H9 (cell line): ENCODE results near the gene IGF1R. TPM values are rescaled to one million over a fixed set of nuclear protein-coding genes. Genes with fewer than 3 reads are reported as not detected.

Experiments
- DNase-seq: peaks from one replicate; pipeline ENCODE4 v3.0.0-alpha.2; 2017
- H2AFZ ChIP-seq: one replicate; pipeline ENCODE4 v1.6.1; 2013; ENCODE audit warnings: mild to moderate bottlenecking, low read length, control low read depth, moderate library complexity
- H2AK5ac ChIP-seq: 2 replicates; pipeline ENCODE4 v1.6.1; 2013; ENCODE audit warnings: low read length, control low read depth, mixed read lengths; ENCODE audit not compliant: insufficient read length
- H2BK120ac ChIP-seq: one replicate; pipeline ENCODE4 v1.6.1; 2013; ENCODE audit warnings: low read depth, mild to moderate bottlenecking, low read length, control low read depth, inconsistent platforms; ENCODE audit not compliant: poor library complexity, severe bottlenecking
- H2BK12ac ChIP-seq: 2 replicates; pipeline ENCODE4 v1.6.1; 2013; ENCODE audit warnings: low read length, control low read depth, mixed read lengths, low read depth; ENCODE audit not compliant: insufficient read length
- H2BK15ac ChIP-seq: 2 replicates; pipeline ENCODE4 v1.6.1; 2013; ENCODE audit warnings: low read depth, low read length, control low read depth
- H2BK20ac ChIP-seq: one replicate; pipeline ENCODE4 v1.6.1; 2013; ENCODE audit warnings: low read depth, mild to moderate bottlenecking, low read length, control low read depth, inconsistent platforms; ENCODE audit not compliant: poor library complexity, severe bottlenecking
- H2BK5ac ChIP-seq: 2 replicates; pipeline ENCODE4 v1.6.1; 2013; ENCODE audit warnings: low read length, control low read depth, mixed read lengths; ENCODE audit not compliant: insufficient read length
- H3K14ac ChIP-seq: 2 replicates; pipeline ENCODE4 v1.6.1; 2013; ENCODE audit warnings: low read length, control low read depth; ENCODE audit not compliant: insufficient read depth
- H3K18ac ChIP-seq: 2 replicates; pipeline ENCODE4 v1.6.1; 2013; ENCODE audit warnings: low read depth, mild to moderate bottlenecking, mixed read lengths, low read length, control low read depth; ENCODE audit not compliant: insufficient read length
- H3K23ac ChIP-seq: 2 replicates; pipeline ENCODE4 v1.6.1; 2013; ENCODE audit warnings: low read length, control low read depth, mixed read lengths, low read depth; ENCODE audit not compliant: insufficient read length
- H3K23me2 ChIP-seq: 2 replicates; pipeline ENCODE4 v1.6.1; 2013; ENCODE audit warnings: low read depth, mild to moderate bottlenecking, mixed read lengths, low read length, control low read depth; ENCODE audit not compliant: insufficient read length, poor library complexity, severe bottlenecking
- H3K27ac ChIP-seq: 2 replicates; pipeline ENCODE4 v1.5.1; 2013; ENCODE audit warnings: low read length, control low read depth, mixed read lengths, low read depth; ENCODE audit not compliant: insufficient read length
- H3K27me3 ChIP-seq: 2 replicates; pipeline ENCODE4 v1.6.1; 2013; ENCODE audit warnings: low read length, control low read depth, inconsistent platforms; ENCODE audit not compliant: insufficient read depth
- H3K4ac ChIP-seq: 2 replicates; pipeline ENCODE4 v1.6.1; 2013; ENCODE audit warnings: low read depth, mild to moderate bottlenecking, control low read depth, inconsistent platforms, low read length, moderate library complexity
- H3K4me1 ChIP-seq: 2 replicates; pipeline ENCODE4 v1.6.1; 2013; ENCODE audit warnings: low read length, control low read depth, inconsistent platforms; ENCODE audit not compliant: insufficient read depth
- H3K4me2 ChIP-seq: 2 replicates; pipeline ENCODE4 v1.6.1; 2013; ENCODE audit warnings: low read length, control low read depth, mixed read lengths; ENCODE audit not compliant: insufficient read length, insufficient read depth
- H3K56ac ChIP-seq: 2 replicates; pipeline ENCODE4 v1.6.1; 2013; ENCODE audit warnings: low read depth, mild to moderate bottlenecking, mixed read lengths, low read length, control low read depth; ENCODE audit not compliant: insufficient read length
- H3K79me1 ChIP-seq: 2 replicates; pipeline ENCODE4 v1.6.1; 2013; ENCODE audit warnings: low read depth, mild to moderate bottlenecking, moderate library complexity, low read length, control low read depth, inconsistent platforms; ENCODE audit not compliant: insufficient read depth, poor library complexity, severe bottlenecking
- H3K79me2 ChIP-seq: 2 replicates; pipeline ENCODE4 v1.6.1; 2013; ENCODE audit warnings: low read length, control low read depth, inconsistent platforms; ENCODE audit not compliant: insufficient read depth
- H3K9ac ChIP-seq: 2 replicates; pipeline ENCODE4 v1.6.1; 2013; ENCODE audit warnings: low read length, control low read depth, mixed read lengths; ENCODE audit not compliant: insufficient read length; ENCODE audit errors: extremely low read depth
- H3K9me3 ChIP-seq: one replicate; pipeline ENCODE4 v1.6.1; 2013; ENCODE audit warnings: low read depth, low read length, inconsistent platforms; ENCODE audit not compliant: control insufficient read depth
- H3T11ph ChIP-seq: one replicate; pipeline ENCODE4 v1.6.1; 2013; ENCODE audit warnings: mild to moderate bottlenecking, low read length, control low read depth, inconsistent platforms
- H4K20me1 ChIP-seq: one replicate; pipeline ENCODE4 v1.6.1; 2013; ENCODE audit not compliant: control insufficient read depth, insufficient read length, insufficient read depth
- H4K5ac ChIP-seq: 2 replicates; pipeline ENCODE4 v1.6.1; 2013; ENCODE audit warnings: low read depth, mild to moderate bottlenecking, mixed read lengths, low read length, control low read depth; ENCODE audit not compliant: insufficient read length
- H4K8ac ChIP-seq: replicated peaks from 2 replicates; pipeline ENCODE4 v1.6.1; 2013; ENCODE audit warnings: low read length, control low read depth, mixed read lengths, low read depth; ENCODE audit not compliant: insufficient read length
- H4K91ac ChIP-seq: 2 replicates; pipeline ENCODE4 v1.6.1; 2013; ENCODE audit warnings: low read depth, mild to moderate bottlenecking, moderate library complexity, mixed read lengths, low read length, control low read depth; ENCODE audit not compliant: insufficient read length
- H3K27ac Mint-ChIP-seq, 3 experiments: 2 replicates in 2 of 3; 3 replicates in 1 of 3; pipeline ENCODE4 v1.8.0; 2020 to 2021; ENCODE audit warnings: mixed read lengths in 3 of 3, mild to moderate bottlenecking in 1 of 3, moderate library complexity in 1 of 3
- H3K27me3 Mint-ChIP-seq: 2 replicates; pipeline ENCODE4 v1.8.0; 2021; ENCODE audit warnings: low read depth, mild to moderate bottlenecking, moderate library complexity, mixed read lengths
- H3K36me3 Mint-ChIP-seq, 3 experiments: 2 replicates in 2 of 3; 3 replicates in 1 of 3; pipeline ENCODE4 v1.8.0; 2020 to 2021; ENCODE audit warnings: low read depth in 3 of 3, mixed read lengths in 3 of 3; ENCODE audit not compliant: insufficient read depth in 1 of 3
- H3K4me1 Mint-ChIP-seq, 2 experiments: 2 replicates each; pipeline ENCODE4 v1.8.0; 2020; ENCODE audit warnings: mixed read lengths in 2 of 2
- H3K4me3 Mint-ChIP-seq, 2 experiments: 2 replicates in 1 of 2; 3 replicates in 1 of 2; pipeline ENCODE4 v1.8.0; 2020 to 2021; ENCODE audit warnings: mild to moderate bottlenecking in 2 of 2, mixed read lengths in 2 of 2, moderate library complexity in 1 of 2
- H3K9me3 Mint-ChIP-seq, 2 experiments: 2 replicates in 1 of 2; 3 replicates in 1 of 2; pipeline ENCODE4 v1.8.0; 2020; ENCODE audit warnings: mild to moderate bottlenecking in 2 of 2, mixed read lengths in 2 of 2, moderate library complexity in 1 of 2
- CTCF ChIP-seq: fragments of 200-600 bp; sonication (generic); conservative IDR thresholded peaks from 3 replicates; pipeline ENCODE4 v1.8.0; 2021; ENCODE audit warnings: antibody characterized with exemption, mild to moderate bottlenecking
- WGBS: extraction: QIAGEN DNeasy Blood & Tissue Kit; methylation state at CpG from one replicate; pipeline ENCODE4 v1.1.7; 2013; ENCODE audit warnings: missing lambda C conversion rate, low lambda C conversion rate, mixed read lengths; ENCODE audit not compliant: insufficient read length; ENCODE audit errors: extremely low coverage; 5-methylcytosine and 5-hydroxymethylcytosine counted together
- total RNA-seq: library from RNA; stranded (reverse); gene quantifications from 2 replicates; pipeline ENCODE4 v1.2.1, GENCODE V29; 2021

Gene IGF1R
- total RNA-seq, 1 experiment from 2014 or later = 70.0 TPM

DNA sequence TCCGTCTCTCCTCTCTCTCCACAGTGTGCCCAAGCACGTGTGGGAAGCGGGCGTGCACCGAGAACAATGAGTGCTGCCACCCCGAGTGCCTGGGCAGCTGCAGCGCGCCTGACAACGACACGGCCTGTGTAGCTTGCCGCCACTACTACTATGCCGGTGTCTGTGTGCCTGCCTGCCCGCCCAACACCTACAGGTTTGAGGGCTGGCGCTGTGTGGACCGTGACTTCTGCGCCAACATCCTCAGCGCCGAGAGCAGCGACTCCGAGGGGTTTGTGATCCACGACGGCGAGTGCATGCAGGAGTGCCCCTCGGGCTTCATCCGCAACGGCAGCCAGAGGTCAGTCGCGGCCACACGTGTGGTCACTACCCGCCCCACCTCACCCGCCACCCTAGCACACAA lies 243.0 kb downstream of the IGF1R start:
- peak overlapping the region in 2 of 3 experiments; percentile 16 to 80; a peak in 4 of 7 replicates for H3K27ac Mint-ChIP-seq
- peaks cover 7% of the 10 kb centered on the region; the same call in 1 of the 2 replicates for H3K79me2 ChIP-seq
- H3K14ac ChIP-seq = no peak overlapping the region; the same call in 1 of the 2 replicates

More for the DNA sequence above, 243.0 kb downstream of the IGF1R start:
- Mint-ChIP-seq H3K27me3 (no peaks in the 10 kb centered on the region), H3K4me3 (no peak overlapping the region), H3K9me3 (no peaks in the 10 kb centered on the region), H3K4me1 (peaks cover 24 to 39% of the 10 kb centered on the region in 2 experiments), H3K36me3 (peaks cover 6 to 20% (median 19%) of the 10 kb centered on the region in 3 experiments; a peak in 6 of 7 replicates)
- Histone ChIP-seq H4K8ac (no peak overlapping the region), H3K27ac (no peak overlapping the region), H3K56ac (no peak overlapping the region), H2BK20ac (no peak overlapping the region), H3K23ac (no peak overlapping the region), H3K79me1 (peaks cover 5% of the 10 kb centered on the region), H3T11ph (no peak overlapping the region), H2AFZ (no peak overlapping the region), H3K9ac (no peak overlapping the region), H4K20me1 (peaks cover 2% of the 10 kb centered on the region), H4K91ac (no peak overlapping the region), H2AK5ac (no peak overlapping the region), H3K4me1 (peaks cover 6% of the 10 kb centered on the region; the same call in 1 of the 2 replicates), H2BK15ac (no peak overlapping the region), H4K5ac (no peak overlapping the region), H3K4me2 (no peak overlapping the region), H3K23me2 (no peaks in the 10 kb centered on the region), H2BK120ac (no peak overlapping the region), H3K9me3 (no peaks in the 10 kb centered on the region), H3K18ac (no peak overlapping the region), H3K27me3 (no peaks in the 10 kb centered on the region), H3K4ac (no peak overlapping the region), H2BK12ac (no peak overlapping the region), H2BK5ac (no peak overlapping the region)
- TF ChIP-seq CTCF = no peak
- DNase-seq = no peak
- WGBS = no CpG with 5 or more reads among the region's 31 CpGs
